IPS-NIHi11 (cell line): ENCODE results near the gene ENPP3.

ENCODE experiments used
- DNase-seq: peaks from one replicate; pipeline ENCODE4 v3.0.0; 2012; ENCODE audit warnings: mixed read lengths, low spot score

Gene ENPP3

DNA sequence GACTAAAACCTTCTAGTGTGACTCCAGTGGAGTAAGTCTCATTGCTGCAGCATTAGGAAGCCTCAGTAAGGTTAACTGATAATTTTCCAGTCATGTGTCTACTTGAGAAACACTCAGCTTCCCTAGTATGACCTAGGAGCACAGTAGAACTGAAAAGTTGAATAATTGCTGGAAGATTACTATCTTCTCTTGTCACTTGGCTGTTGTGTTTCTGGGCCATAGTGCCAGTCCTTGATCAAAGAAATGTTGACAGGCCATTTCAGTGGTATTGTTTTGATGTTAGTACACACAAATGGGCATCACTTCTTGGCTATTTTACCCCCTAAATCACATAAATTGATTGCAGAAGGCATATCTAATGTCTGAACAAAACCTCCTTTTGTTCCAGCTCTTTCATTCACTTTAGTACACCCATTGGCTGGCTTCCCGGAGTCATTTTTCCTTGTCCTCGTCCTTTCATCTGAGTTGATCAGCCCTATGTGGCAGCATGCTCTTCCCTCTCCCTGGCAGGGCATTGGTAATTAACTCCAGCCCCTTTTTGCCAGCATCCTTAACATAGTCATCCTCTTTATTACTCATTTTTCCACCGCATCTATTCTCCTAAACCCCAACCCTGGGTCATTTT lies 6.0 kb downstream of the ENPP3 start:
- DNase-seq: no peak

DNA sequence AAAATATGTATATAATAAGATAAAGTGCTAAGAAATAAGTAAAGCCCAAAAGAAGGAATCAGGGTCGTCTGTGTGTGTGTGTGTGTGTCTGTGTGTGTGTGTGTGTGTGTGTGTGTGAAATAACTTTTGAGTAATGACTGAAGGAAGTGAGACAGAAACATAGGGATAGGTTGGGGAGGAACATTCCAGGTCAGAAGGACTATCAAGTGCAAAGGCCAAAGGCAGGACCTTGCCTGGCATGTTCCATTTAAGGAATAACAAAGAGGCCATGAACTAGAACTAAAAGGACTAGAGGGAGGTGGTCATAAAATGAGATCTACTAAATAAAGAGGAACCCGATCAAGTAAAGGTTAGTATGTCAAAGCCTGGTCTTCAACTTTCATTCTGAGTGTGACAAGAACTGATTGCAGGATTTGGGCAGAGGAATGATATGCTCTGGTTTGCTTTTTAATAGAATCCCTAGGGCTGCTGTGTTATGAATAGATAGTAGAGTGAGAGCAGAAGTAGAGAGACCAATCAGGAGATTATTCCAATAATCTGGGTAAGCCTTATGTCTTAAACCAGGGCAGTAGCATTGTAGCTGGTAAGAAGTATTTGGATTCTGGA lies 6.9 kb downstream of the ENPP3 start:
- DNase-seq: no peak

DNA sequence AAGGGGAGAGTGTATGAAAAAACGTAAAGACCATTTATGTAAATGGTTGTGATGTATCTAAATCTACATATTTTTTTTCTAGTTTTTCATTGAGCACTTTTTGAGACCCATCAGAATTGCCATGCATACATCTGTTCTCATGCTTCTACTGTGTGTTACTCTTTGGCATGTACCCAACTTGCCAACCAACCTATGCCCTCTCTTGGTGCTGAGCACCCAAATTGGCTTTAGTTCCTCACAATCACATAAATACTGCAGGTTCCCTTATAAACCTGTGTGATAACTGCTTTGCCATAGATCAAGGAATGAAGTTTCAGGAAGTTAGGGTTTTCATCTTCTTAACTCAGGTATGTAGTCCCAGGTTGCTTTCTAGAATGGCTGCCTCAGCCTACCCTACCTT lies 7.8 kb downstream of the ENPP3 start:
- DNase-seq: no peak

DNA sequence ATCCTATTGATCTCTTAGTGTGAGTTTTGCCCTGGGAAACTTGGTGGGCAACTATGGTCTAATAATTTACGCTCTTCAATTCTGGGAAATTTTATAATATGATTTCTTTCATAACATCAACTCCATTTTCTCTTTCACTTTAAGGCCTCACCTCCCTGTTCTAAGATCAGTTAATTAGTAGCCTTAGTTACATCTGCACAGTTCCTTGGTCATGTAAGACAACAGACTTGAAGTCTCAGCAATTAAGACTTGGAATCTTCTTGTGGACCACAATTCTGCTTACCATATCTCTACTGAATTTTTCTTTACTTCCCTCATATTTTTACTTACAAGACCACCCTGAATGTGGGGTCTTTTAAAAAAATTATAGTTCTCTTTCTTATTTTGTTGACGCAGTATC lies 8.7 kb downstream of the ENPP3 start:
- DNase-seq: no peak

DNA sequence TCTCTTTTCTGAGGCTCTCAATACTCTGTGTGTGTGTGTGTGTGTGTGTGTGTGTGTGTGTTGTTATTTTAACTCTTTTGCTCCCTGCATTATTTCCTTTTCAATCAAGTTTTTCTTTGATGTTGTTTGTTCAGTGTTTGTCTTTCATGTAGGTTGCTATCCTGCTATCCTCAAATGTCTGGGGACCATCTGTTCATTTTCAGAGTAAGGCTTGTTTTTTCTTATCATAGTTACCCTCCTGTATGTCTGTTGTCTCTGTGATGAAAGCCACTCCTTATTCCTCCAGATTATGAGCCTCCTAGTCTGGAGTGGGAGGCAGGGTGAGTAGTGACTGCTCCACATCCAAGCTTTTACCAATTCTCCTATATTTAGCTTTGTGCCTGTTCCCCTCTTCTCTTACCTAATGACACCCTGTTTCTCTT lies 9.2 kb downstream of the ENPP3 start:
- no peak for DNase-seq

DNA sequence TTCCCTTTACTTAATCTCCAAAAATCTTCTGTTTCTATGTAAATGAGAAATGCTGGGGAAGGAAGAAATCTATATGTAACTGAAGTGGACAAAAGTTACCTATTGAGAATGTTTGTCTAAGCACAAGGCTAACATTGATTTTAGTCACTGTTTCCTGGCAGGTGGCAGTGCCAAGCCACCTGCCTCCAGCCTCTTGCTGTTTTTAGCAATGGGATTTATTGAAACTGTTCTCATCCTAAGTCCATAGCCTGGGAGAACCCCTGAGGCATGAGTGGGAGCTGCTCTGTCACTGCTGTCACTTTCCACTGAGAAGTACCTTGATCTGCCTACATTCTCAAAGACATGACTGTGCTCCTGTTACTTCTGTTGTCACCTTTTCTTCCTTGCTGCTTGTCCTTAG lies 14.7 kb downstream of the ENPP3 start:
- DNase-seq: no peak

DNA sequence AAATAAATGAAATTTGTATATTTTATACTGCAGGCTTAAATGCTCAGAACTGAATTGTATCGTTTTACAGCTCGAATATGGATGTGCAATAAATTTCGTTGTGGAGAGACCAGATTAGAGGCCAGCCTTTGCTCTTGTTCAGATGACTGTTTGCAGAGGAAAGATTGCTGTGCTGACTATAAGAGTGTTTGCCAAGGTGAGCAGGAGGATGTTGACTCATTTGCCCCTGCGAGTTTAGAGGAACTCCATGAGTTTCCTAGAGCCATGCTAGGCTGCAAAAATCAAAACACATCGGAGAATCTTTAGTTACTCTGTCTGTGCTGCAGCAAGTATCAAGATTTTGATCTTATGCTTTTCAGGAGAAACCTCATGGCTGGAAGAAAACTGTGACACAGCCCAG lies 15.4 kb downstream of the ENPP3 start:
- no peak for DNase-seq

DNA sequence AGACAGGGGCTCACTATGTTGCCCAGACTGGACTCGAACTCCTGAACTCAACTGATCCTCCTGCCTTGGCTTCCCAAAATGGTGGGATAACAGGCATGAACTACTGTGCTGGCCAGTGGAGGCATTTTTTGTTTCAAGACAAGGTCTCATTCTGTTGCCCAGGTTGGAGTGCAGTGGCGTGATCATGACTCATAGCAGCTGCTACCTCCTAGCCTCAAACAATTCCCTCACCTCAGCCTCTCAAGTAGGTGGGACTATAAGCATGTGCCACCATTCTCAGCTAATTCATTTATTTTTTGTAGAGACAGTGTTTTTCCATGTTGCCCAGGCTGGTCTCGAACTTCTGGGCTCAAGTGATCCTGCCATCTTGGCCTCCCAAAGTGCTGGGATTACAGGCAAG lies 17.2 kb downstream of the ENPP3 start:
- no peak for DNase-seq

DNA sequence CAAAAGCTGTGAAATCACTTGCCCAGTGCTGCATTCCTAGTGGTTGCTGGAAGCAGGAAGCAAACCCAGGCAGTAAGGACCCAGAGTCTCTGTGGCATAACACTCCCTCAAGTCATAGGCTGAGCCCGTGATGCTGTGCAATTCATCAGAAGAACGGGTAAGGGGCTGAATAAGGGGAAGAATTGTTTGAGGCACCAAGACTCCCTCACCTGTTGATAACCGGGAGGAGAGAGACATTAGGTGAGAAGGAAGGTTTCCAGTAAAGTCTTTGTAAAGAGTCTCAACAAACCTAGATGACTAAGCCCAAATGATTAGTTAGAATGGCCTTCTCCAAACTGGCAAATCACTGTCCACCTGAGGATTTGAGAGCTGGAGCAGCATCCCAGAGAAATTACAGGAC lies 18.3 kb downstream of the ENPP3 start:
- DNase-seq: no peak

DNA sequence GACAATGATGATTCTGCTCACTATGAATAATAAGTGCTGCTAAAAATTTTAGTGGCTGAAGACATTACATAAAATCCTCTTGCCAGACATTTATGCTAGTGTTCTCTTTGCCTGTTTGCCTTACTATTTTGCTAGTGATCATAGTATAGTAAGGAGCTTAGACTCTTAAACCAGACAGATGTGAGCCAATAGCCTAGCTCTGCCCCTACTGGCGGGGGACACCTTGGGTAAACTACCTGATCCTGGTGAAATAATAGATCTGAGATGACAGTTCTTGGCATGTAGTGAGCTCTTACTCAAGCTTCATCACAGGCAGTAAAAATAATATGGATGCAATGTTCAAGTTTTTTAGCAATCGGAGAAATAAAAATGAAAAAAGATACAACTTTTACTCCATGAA lies 18.8 kb downstream of the ENPP3 start:
- no peak for DNase-seq

DNA sequence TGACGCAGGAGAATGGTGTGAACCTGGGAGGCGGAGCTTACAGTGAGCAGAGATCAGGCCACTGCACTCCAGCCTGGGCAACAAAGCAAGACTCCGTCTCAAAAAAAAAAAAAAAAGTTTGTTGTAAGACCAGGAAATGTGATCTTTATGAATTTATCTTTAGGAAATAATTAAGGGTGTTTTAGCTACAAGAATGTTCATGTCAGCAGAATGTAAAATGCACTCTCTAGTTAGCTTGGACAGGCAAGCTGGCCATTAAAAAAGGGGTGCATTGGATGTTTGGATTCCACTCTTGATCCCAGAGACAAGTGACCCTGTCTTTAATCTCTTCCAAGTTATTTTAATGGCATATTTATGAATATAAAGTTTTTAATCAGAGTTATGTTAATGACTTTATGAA lies 19.6 kb downstream of the ENPP3 start:
- no peak for DNase-seq

DNA sequence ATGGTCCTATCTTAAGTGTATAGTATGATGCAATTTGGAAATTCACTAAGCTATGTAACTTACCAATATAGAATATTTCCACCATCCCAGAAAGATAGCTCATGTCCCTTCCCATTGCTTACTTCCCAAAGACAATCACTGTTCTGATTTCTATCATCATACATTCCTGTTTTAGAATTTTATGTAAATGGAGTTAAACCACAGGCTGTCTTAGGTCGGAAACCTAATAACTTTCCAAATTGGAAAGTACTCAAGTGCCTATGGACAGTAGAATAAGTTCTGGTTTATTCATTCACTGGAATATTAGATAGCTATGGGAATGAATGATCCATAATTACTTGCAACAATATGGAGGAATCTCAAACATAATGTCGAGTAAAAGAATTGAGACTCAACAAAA lies 20.1 kb downstream of the ENPP3 start:
- no peak for DNase-seq

DNA sequence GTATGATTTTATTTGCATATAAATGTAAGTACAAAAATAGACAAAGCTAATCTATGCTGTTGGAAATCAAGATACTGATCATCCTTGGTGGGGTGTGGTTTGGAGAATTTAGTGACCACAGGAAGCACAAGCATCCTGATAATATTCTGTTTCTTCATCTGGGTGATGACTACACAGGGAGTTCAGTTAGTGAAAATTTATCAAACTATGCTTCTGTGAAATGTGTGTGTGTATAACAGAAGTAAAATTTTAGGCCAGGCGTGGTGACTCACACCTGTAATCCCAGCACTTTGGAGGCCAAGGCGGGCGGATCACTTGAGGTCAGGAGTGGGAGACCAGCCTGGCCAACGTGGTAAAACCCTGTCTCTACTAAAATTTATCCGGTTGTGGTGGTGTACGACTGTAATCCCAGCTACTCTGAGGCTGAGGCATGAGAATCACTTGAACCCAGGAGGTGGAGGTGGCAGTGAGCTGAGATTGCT lies 20.6 kb downstream of the ENPP3 start:
- no peak for DNase-seq

DNA sequence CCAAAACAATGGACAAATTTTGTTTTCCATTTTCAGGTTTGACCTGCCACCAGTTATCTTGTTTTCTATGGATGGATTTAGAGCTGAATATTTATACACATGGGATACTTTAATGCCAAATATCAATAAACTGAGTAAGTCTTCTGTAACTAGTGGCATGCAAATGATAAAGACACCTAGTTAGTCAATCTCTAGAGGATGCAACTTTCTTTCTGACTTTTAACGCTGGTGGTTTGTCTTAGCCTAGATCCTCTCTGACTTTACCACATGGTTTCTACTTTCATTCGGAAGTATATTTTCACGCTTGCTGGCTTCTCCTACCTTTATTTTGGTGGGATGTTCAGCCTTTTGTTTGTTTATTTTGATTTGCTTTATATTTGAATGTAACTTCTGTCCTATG lies 21.2 kb downstream of the ENPP3 start:
- DNase-seq: no peak

DNA sequence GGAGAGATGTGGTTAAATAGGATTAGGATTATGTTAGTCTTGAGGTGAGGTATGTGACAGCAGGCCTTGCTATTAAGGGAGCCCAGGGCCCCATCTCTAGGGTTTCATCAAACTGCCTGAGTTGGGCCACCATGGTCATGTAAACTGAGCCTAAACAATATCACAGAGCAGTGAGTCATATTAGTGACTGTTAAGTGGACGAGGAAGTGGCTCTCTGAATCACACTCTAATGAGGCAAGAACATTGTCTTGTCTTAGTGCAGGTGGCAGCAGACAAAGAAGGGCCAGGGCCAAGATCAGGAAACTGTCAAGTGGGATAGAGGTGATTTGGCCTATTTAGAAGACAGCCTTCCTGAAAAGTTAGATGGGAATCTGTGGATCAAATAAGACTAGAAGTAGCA lies 23.1 kb downstream of the ENPP3 start:
- DNase-seq: no peak

DNA sequence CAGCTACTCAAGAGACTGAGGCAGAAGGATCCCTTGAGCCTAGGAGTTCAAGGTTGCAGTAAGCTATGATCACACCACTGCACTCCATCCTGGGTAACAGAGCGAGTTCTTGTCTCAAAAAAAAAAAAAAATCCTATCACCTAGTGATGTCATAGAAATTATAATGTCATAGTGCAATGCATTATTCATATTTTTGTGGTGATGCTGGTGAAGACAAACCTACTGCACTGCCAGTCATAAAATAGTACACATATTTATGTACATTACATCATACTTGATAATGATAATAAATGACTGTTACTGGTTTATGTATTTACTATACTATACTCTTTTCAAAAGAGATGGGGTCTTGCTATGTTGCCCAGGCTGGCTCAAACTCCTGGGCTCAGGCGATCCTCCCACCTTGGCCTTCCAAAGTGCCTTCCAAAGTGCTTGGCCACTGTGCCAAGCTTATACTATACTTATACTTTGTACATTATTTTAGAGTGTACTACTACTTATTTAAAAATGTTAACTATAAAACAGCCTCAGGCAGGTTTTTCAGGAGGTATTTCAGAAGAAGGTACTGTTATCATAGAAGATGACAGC lies 26.6 kb downstream of the ENPP3 start:
- DNase-seq: no peak

DNA sequence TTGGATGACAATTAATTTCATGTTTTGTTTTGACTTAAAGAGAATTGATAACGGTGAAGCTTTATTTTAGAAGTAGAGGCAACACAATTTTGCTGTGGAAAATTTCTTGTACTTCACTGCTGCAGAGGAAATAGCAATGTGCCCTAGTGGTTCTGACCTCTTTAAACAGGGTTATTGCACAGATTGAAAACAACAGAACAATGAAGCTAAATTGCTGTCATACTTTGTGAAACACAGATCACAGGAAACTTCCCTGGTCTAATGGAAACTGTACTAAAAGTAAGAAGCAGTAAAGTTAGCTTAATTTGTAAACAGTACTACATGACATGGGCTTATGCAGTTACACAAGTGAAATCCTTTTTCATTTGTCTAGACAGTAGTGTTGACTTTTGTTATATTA lies 32.8 kb downstream of the ENPP3 start:
- DNase-seq: no peak

DNA sequence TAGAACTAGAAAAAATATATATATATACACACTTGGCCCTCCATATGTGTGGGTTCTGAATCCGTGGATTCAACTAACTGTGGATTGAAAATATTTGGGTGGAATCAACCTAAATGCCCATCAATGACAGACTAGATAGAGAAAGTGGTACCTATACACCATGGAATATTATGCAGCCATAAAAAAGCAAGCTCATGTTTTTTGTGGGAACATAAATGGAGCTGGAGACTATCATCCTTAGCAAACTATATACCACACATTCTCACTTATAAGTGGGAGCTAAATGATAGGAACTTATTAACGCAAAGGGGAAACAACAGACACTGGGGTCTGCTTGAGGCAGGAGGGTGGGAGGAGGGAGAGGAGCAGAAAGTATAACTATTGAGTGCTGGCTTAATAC lies 36.1 kb downstream of the ENPP3 start:
- DNase-seq: no peak

DNA sequence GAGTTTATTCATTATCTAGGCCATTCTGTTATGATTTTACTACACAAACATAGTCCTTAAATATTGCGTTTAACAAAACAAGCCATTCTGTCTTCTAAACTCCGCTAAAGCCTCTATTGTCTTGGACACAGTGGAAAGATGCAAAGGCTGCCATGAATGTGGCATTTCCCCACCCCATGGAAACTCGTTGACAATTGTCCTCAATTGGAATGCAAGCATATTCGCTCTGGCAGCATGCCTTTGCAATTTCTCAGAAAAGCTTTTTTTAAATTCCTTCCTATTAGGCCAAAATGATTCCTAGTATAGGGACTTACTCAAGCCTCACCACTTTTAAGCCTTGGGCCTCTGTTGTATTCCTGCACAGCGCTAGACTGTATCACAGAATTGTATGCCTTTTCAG lies 41.3 kb downstream of the ENPP3 start:
- no peak for DNase-seq

DNA sequence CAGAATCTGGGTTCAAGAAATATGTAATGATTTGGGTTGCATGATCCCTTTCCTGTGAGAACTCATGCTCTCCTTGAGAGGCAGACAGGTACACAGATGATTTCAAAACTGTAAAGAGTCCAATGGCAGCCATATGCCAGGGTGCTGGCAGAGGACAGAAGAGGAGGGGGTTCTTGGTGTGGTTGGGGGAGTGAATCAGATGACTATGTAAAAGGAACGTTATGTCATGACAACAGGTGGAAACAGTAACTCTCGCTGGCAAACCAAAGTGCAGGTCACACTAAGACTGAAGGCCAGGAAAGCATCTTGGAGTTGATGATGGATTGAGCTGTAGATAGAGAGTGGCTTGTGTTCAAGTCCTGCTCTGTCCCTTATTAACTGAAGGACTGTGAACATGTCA lies 43.8 kb downstream of the ENPP3 start:
- no peak for DNase-seq

DNA sequence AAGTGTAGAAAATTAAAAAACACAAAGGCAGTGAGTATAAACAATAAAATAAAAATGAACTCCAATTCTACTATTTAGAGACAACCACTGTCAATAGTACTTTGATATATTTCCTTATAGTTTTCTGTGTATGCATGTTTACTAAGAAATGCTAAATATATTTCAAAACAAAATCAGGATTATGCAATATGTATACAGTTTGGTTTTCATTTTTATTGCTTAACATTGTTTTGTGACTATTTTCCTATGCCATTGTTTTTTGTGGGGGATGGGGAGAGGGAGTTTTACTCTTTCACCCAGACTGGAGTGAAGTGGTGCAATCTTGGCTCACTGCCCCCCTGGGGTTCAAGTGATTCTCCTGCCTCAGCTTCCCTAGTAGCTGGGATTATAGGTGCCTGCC lies 44.5 kb downstream of the ENPP3 start:
- DNase-seq: no peak

DNA sequence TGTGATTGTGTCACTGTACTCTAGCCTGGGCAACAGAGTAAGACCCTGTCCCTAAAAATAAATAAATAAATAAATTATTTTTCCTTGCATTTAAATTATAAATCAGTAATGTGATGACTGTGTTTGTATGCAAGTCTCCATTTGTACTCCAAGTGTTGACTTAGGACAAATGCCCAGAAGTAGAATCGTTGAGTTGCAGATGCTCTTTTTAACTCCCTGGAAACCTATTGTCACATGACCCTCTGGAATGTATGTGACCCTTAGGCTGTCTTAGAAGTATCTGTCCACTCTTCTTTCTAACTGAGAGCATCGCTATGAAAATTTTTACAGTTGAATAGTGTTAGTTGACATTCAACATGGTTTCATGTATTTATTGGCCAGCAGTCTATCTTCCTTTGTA lies 45.3 kb downstream of the ENPP3 start:
- no peak for DNase-seq

DNA sequence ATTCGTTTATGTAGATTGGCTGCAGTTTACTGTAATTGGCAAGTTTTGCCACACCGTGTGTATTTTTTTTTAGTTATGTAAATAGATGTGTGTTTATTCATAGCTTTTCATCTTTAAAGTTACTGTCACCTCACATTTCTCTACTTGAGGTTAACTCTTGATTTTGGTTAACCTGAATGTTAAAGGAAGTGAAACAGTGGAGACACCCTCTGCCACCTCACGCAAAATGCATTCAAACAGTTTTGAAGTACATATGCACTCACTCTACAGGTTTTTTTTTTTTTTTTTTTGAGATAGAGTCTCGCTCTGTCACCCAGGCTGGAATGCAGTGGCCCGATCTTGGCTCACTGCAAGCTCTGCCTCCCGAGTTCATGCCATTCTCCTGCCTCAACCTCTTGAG lies 46.4 kb downstream of the ENPP3 start:
- no peak for DNase-seq

DNA sequence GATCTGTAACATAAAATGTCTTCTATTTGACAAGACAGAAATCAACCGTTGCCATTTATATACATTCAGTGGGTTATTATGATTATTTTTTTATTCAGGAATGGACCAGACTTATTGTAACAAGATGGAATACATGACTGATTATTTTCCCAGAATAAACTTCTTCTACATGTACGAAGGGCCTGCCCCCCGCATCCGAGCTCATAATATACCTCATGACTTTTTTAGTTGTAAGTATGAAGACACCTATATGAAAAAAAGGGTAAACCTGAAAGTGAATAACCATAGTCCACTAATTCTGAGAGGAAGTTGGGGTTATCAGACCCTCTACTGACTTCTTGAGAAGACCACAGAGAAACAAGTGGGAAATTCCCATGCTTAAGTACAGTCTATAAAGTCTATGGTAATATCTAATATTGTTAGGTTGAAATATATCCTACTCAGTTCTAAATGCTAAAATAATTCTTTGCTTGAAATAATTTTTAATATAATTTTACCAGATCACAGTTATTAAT lies 48.2 kb downstream of the ENPP3 start:
- DNase-seq: no peak
